Stimulated activated CD4-positive, alpha-beta T cell treated with anti-CD3 and anti-CD28 coated beads, Interleukin-4, amount 100 ng/mL, for 4 hours (primary cell): ENCODE measurements around the gene TNFRSF4.

Experiments
- DNase-seq, 2 experiments: peaks; one replicate each; pipeline ENCODE4 v3.0.0-alpha.2; 2020

The TNFRSF4 gene

GRCh38 chr1:1232208-1232795, 18.3 kb upstream of the TNFRSF4 start, which contains the start of gene B3GALT6:
TSS of gene B3GALT6 (plus strand) at chr1:1232237. CDS start at chr1:1232279, 42 bp downstream.
- DNase-seq, result peak in 1 of 2 experiments; percentile 47

- peak; percentile 96 to 97 for DNase-seq
Observed at GRCh38 chr1:1231400-1232207, 17.7 kb upstream of the TNFRSF4 start, which contains the start of gene SDF4. TSS of gene SDF4 (minus strand) at chr1:1232001. CDS start at chr1:1228772, 3,229 bp downstream.

DNA sequence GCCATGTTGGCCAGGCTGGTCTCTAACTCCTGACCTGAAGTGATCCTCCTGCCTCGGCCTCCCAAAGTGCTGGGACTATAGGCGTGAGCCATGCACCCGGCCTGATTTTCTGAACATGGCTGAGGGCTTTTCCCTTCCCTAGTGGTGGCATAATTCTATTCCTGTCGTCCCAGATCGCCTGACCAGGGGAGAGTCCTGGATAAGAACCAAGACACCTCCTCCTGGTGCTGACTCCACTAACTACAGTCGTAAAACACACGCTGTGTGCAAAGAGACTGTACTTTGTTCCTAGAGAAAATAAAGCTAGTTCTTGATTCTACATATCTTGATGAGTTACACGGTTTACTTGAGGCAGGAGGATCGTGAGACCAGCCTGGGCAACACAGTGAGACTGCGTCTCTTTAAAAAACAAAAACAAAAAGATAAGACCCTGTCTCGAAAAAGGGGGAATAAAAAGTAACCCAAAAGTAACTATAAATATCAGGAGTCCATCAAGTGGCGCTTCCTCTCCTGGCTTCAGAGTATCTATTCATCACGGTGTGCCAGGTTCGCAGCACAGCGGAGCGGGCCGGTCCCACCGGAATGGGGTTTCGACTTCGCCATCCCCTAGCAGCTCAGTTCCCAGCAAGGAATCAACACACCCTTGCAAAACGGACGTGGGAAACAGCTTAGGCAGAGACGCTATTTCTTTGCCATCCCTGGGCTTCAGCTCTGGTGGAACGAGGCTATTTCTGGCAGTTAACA, 16.9 kb upstream of the TNFRSF4 start:
- DNase-seq, result no peak

- DNase-seq, result no peak
Observed at GRCh38 chr1:1229770-1230169, 15.8 kb upstream of the TNFRSF4 start.

DNA sequence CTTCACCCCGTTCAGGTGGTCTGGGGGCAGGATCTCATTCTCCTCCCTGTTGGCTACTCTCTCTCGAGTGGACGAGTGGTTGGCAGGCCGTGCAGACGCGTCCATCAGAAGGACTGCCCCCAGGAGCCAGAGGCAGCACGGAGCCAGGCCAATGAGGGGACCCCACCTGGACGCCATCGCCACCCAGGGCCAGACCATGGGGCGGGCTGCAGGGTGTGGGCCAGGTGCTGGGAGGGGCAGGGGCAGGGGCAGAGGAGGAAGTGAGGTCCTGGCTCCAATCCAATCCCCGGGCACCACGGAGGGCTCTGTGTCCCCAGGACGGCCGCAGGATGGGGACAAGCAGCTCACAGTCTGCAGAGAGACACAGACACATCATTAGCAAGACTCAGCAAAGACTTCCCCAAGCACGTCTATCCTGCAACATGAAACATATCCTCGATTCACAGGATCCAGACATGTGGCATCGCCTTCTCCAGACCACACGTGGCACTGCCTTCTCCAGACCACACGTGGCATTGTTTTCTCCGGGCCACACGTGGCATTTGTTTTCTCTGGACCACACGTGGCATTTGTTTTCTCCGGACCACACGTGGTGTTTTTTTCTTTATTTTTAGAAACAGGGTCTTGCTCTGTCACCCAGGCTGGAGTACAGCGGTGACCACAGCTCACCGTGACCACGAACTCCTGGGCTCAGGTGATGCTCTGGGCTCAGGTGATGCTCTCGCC, 14.8 kb upstream of the TNFRSF4 start:
- DNase-seq, result no peak

- no peak for DNase-seq
Observed at GRCh38 chr1:1228187-1228586, 14.2 kb upstream of the TNFRSF4 start.

DNA sequence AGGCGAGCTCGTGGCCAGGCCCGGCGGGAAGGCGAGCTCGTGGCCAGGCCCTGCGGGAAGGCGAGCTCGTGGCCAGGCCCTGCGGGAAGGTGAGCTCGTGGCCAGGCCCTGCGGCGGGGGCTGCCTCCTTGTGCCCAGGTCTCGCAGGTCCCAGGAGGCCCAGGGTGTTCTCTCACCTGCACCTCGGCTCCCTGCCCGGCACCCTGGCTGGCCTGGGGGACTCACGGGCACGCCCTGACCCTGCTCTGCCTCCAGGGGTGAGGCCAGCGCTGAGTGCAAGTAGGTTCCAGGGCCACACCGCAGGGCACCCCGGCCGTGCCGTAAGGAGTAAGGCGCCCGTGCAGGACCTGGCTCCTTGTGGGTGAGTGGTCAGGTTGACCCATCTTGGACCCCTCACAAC, 13.4 kb upstream of the TNFRSF4 start:
- no peak for DNase-seq

DNA sequence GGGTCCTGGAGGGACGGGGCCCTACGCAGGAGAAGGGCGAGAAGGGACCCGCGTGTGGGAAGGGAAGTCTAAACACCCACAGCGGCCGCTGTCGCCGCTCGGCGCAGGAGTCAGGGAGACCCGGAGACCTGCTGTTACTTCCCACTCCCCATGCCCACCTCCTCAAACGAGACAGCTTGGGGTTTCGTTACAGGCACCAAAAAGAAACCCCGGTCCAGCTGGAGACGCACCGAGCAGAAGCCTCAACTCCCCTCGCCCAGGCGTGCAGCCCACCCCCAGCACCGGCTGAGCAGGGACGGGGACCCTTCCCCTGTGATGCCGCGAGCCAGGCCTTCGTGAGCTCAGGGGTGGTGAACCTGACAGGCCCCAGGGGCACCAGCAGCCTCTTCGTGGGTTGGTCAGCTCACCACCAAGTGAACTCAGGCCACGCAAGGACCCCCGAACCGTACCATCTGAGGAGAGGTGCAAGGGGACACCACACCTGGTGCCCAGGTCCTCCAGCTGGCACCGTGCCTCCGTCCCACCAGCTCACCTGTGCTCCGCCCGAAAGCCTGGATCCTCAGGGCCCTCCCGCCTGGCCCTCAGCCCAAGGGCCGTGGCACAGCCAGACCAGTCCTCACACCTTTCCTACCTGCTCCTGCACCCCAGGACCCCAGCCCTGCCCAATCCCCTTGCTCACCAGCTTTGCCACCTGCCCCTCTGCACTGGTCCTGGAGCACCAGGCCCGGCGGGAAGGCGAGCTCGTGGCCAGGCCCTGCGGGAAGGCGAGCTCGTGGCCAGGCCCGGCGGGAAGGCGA, 12.8 kb upstream of the TNFRSF4 start:
- DNase-seq, result no peak

GRCh38 chr1:1225913-1226312, 12.0 kb upstream of the TNFRSF4 start:
- no peak for DNase-seq

- DNase-seq, result no peak
Observed at GRCh38 chr1:1225238-1225845, 11.4 kb upstream of the TNFRSF4 start.

DNA sequence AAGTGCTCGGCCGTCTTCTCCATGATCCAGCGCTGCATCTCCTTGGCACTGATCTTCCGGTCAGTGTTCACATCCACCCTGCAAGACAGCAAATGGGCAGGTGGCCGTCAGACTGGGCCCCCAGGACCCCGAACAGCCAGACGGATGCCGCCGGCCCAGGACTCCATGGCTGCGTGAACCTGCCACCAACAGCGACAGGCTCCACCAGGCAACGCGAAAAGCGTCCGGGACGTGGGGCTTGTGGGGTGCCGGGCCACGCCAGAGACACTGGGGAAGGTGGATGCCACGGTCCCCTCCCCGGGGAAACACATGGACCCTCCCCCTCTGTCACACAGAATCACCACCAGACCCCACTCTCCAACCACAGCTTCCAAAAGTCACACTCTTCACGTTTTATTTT, 9.9 kb upstream of the TNFRSF4 start:
- DNase-seq, result no peak

DNA sequence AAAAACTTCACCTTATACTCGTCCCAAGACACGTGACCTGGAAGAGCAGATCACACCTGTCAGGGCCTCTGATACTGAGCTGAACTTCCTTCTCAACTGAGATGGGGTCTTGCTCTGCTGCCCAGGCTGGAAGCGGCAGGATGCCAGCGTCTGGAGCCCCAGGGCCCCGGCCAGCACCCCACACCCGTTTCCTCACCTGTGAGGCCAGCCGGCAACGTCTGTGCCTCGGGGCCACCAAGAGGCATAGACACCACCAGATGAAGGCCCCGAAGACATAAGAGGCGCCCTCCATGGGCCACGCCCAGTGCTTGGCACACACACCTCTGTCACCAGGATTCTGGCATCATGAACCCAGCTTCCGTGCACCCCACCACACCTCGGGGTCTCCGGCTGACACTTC, 9.4 kb upstream of the TNFRSF4 start:
- DNase-seq, result no peak

GRCh38 chr1:1222575-1223225, 8.7 kb upstream of the TNFRSF4 start:
- no peak for DNase-seq

GRCh38 chr1:1221887-1222574, 8.1 kb upstream of the TNFRSF4 start:
- no peak for DNase-seq

DNA sequence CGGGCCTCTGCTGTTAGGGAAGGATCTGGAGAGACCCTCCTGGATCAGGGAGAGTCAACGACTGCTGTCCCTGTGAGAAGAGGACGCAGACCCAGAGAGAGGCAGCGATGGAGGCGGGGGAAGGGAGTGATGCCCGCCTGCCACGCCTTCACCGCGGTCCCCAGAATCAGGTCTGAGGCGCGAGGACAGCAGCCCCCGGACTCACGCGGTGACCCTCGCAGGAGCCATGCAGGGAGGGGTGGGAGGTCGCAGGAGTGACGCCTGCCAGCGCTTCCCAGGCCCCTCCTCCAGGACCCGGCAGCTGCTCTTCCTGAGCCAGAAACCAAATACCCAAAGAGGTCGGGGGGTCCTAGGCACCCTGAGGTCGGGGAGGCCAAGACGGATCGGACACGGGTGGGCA, 6.2 kb upstream of the TNFRSF4 start:
- DNase-seq, result no peak

- peak in 1 of 2 experiments; percentile 58 for DNase-seq
Observed at GRCh38 chr1:1219341-1219740, 5.4 kb upstream of the TNFRSF4 start.

DNA sequence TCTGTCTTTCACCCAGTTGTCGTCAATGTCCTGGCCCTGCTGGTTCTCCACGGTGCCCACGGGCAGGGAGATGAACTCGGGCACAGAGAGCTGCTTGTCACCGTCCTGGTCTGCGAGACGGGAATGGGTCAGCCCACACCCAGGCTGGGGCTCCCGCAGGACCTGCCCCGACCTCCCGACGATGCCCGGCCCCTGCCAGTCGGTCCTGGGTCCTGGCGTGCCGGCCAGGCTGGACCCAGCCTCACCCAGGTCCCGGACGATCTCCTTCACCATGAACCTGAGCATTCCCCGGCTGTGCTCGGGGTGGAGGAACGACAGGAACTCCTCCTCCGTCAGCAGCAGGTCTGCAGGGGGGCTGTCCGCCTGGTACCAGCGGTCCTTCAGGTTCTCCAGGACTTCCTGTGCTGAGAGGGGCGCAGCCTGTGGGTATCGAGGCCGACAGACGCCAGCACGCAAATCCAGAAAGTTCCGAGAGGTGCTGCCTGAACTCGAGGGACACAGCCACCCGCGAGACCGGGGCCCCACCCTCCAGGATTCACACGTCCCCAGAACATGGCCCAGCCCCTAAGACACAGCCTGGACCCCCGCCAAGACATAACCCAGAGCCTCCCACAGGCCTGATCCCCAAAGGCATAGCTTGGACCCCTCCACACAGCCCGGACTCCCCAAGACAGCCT, 4.7 kb upstream of the TNFRSF4 start:
- no peak for DNase-seq

DNA sequence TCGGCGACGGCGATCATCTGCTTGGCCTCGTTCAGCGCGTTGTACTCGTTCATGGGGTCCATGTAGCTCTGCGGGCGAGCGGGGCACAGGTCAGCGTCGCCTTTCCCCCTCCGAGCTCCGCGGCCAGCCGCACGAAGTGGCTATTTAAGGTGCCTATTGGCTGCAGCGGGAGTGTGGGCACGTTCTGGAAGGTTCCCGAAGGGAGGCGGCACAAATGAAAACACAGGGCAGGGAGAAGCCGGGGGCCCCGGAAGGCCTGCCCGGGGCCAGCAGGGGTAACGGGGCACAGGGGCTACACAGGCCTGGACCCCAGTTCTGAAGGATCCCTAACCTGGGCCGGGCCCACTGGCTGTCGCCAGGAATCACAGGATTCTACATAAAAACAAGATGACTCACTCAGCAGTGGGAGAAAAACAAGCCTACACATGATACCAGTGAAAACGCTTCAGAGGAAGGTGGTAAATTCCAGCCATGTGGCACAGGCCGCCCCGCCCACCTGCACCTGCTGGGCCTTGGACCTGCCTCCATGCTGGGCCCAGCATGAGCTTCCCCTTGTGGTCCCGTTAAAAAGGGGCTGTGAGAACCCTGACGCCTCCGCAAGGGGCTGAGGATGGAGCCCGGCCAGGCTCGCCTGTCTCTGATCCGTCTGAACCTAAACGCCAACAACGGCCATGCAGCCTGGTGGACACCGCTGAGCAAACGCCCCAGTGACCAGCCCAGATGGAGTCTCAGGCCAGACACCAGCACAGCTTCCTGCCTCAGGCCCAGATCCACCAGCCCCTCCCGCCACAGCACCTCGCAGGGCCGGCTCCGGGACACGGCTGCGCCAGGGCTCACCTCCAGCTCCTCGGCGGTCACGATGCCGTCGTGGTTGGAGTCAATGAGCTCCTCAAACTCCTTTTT, 3.9 kb upstream of the TNFRSF4 start:
- peak; percentile 57 to 62 for DNase-seq
